Testis (tissue), 3 donors: ENCODE measurements around the gene RET. TPM values are rescaled to one million over a fixed set of nuclear protein-coding genes. Genes with fewer than 3 reads are reported as not detected.

ENCODE experiments used
- DNase-seq: peaks from one replicate; pipeline ENCODE4 v3.0.0-alpha.2; 2019
- H3K27ac ChIP-seq, 2 donors: fragments of 200-600 bp; sonication (generic); one replicate each; pipeline ENCODE4 v1.5.1; 2019
- H3K27me3 ChIP-seq: fragments of 200-600 bp; sonication (generic); one replicate; pipeline ENCODE4 v1.5.1; 2019
- H3K36me3 ChIP-seq: fragments of 200-600 bp; sonication (generic); one replicate; pipeline ENCODE4 v1.5.1; 2017; ENCODE audit warnings: low read depth; ENCODE audit errors: missing control alignments
- H3K4me1 ChIP-seq: fragments of 200-600 bp; sonication (generic); one replicate; pipeline ENCODE4 v1.5.1; 2019
- H3K4me3 ChIP-seq, 2 donors: fragments of 200-600 bp; sonication (generic); one replicate each; pipeline ENCODE4 v1.5.1; 2017 to 2019
- H3K9me3 ChIP-seq: fragments of 200-600 bp; sonication (generic); one replicate; pipeline ENCODE4 v1.5.1; 2017
- CTCF ChIP-seq, 3 experiments: fragments of 450-650 bp in 2 of 3; fragments of 200-600 bp in 1 of 3; sonication (generic) in 1 of 3; IDR thresholded peaks; one replicate each; pipeline ENCODE4 v1.5.1; 2016 to 2019; ENCODE audit warnings: antibody characterized with exemption in 3 of 3, mild to moderate bottlenecking in 2 of 3, moderate library complexity in 1 of 3
- POLR2A ChIP-seq: fragments of 450-650 bp; IDR thresholded peaks from one replicate; pipeline ENCODE4 v1.6.1; 2017; ENCODE audit warnings: antibody characterized with exemption, mild to moderate bottlenecking, moderate library complexity
- WGBS, 2 donors: methylation state at CpG; one replicate each; pipeline ENCODE4 v1.1.5; 2018; 5-methylcytosine and 5-hydroxymethylcytosine counted together
- intact Hi-C: fragments of 100-400 bp; cut with DNase I; formaldehyde crosslinking; loops from one replicate; pipeline ENCODE4 v1.15.1; 2023; ENCODE audit warnings: low total_unique reads
- polyA plus RNA-seq: library from polyadenylated mRNA; stranded (reverse); fragments of 350-450 nt; fragmentation: Illumina TruSeq; extraction: RNeasy Lipid Tissue Mini Kit (QIAGEN cat#74804); gene quantifications from one replicate; pipeline ENCODE4 v1.2.3, GENCODE V29; 2014; ENCODE audit warnings: low read depth, low replicate concordance; ENCODE audit not compliant: insufficient read depth
- total RNA-seq, 2 donors: library from RNA; depleted of rRNA; stranded (reverse); fragments of >200 nt; gene quantifications; one replicate each; pipeline ENCODE4 v1.2.3, GENCODE V29; 2016

RET gene
- total and polyA plus RNA-seq, 3 donors from 2014 or later, result 5.1 to 9.5 (median 7.3) TPM

- Histone ChIP-seq H3K36me3 (no peaks in the 10 kb centered on the region), H3K9me3 (no peaks in the 10 kb centered on the region), H3K4me1 (no peaks in the 10 kb centered on the region), H3K27ac (no peak overlapping the region), H3K4me3 (no peak overlapping the region), H3K27me3 (no peaks in the 10 kb centered on the region)
- intact Hi-C loops, result no loop called here
- DNase-seq, result peak; percentile 44
- 56 to 63% methylated on average over 7 of the region's 7 CpGs for WGBS, 2 donors
- TF ChIP-seq POLR2A (no peak), CTCF (IDR thresholded peaks at IDR 0.05) (no peak)
These were observed 33.6 kb downstream of the RET start for GRCh38 chr10:43110338-43111071.

- 90 to 93% methylated on average over 6 to 11 of the region's 11 CpGs for WGBS, 2 donors
- intact Hi-C loops, result no loop called here
- Histone ChIP-seq H3K27ac (no peak overlapping the region), H3K4me1 (no peaks in the 10 kb centered on the region), H3K4me3 (no peak overlapping the region), H3K9me3 (no peaks in the 10 kb centered on the region), H3K27me3 (no peaks in the 10 kb centered on the region), H3K36me3 (no peaks in the 10 kb centered on the region)
- TF ChIP-seq CTCF (IDR thresholded peaks at IDR 0.05) (no peak), POLR2A (no peak)
- no peak for DNase-seq
These were observed 34.2 kb downstream of the RET start for GRCh38 chr10:43111101-43111500.

DNA sequence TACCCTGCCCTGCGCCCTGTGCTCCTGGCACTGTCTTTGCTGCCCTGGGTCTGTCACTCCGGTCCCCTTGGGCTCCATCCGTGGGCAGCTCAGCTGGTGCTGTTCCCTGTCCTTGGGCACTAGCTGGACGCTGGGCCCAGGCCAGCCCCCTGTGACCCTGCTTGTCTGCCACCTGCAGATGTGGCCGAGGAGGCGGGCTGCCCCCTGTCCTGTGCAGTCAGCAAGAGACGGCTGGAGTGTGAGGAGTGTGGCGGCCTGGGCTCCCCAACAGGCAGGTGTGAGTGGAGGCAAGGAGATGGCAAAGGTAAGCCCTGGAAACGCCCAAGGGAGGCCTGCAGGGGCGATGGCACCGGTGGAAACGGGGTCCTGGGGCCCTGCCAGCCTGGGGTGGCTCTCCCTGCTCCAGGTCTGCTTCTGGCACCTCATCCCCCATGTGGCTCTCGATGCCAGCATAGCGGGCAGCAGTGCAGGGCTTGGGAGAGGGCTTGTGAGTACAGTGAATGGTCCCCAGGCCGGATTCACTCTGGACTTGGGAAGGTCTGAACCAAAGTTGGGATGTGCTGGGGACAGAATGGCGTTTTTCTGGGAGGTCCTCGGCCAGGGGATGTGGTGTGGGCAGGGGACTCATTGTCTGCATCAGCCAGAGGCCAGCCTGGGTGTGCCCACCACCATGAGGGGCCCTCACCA lies 35.2 kb downstream of the RET start:
- intact Hi-C loops, result no loop called here
- Histone ChIP-seq H3K36me3 (no peaks in the 10 kb centered on the region), H3K27me3 (no peaks in the 10 kb centered on the region), H3K4me3 (no peak overlapping the region), H3K27ac (no peak overlapping the region), H3K9me3 (no peaks in the 10 kb centered on the region), H3K4me1 (no peaks in the 10 kb centered on the region)
- 87 to 96% methylated on average over 11 to 17 of the region's 17 CpGs for WGBS, 2 donors
- no peak for TF ChIP-seq CTCF (IDR thresholded peaks at IDR 0.05)
- no peak for TF ChIP-seq POLR2A
- no peak for DNase-seq

- H3K36me3 ChIP-seq, result no peaks in the 10 kb centered on the region
- intact Hi-C loops, result no loop called here
- 97% methylated on average over 4 of the region's 7 CpGs; no CpG with 5 or more reads in 1 of the 2 donors for WGBS, 2 donors
- no peaks in the 10 kb centered on the region for H3K9me3 ChIP-seq
- TF ChIP-seq POLR2A (no peak), CTCF (IDR thresholded peaks at IDR 0.05) (no peak)
- DNase-seq, result no peak
- H3K27ac ChIP-seq, result no peak overlapping the region
- no peaks in the 10 kb centered on the region for H3K4me1 ChIP-seq
- no peak overlapping the region for H3K4me3 ChIP-seq
- H3K27me3 ChIP-seq, result no peaks in the 10 kb centered on the region
These were observed 35.7 kb downstream of the RET start for GRCh38 chr10:43112608-43112961.
